Cerebellar nuclear complex (tissue), 1 donor: ENCODE data around the gene CXorf65.

ENCODE experiments used
- DNase-seq, 2 experiments: peaks; one replicate each; lab custom pipeline; 2025; lab: John Stamatoyannopoulos, UW

CXorf65 gene

DNA sequence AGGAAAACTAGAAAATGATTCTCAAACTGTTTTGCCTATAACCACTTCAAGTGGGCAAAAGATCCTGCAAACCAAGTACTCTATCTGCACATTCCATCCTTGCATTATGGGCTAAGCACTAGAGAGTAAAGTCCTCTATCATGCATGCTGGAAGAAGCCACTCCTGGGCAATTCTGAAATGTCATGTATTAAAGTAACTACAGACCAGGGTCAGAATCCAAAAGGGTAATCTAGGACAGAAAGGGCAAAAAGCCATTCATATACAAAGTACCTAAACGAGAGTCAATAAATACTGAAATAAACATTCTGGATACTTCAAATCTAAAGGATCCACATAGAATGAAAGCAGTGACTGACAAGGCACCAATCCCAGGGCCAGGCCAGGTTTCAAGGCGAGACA, 39.5 kb downstream of the CXorf65 start:
- DNase-seq, result no peak

GRCh38 chrX:71060127-71060526, 46.4 kb downstream of the CXorf65 start:
- no peak for DNase-seq

DNA sequence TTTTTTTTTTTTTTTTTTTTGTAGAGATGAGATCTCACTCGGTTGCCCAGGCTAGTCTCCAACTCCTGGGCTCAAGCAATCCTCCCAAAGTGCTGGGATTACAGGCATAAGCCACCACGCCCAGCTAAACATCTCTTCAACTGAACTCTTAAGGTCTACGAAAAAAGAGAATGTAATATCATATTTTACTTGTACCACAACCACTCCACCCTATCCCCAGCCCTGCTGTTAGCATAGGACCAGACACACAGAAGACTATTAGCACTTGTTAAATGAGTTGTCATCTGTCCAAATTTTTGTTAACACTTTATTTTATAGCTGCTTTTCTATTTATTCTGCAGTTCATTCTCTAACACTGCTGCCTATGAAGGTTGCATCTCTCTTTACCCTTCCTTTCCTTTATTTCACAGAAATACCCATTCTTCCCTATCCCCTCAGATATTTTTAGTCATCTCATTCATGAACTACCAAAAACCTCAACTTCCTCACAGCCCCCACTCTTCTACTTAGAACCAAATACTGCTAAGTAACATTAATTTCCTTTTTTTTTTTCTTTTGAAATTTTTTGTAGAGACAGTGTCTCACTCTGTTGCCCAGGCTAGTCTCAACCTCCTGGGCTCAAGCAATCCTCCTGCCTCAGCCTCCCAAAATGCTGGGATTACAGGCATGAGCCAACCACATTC, 48.6 kb downstream of the CXorf65 start:
- no peak for DNase-seq

GRCh38 chrX:71056867-71057266, 49.7 kb downstream of the CXorf65 start:
- DNase-seq, result no peak
